NCI-H226 (cell line): ENCODE measurements around the gene MYOZ1.
A peak's percentile ranks its signal among the peaks of the same experiment; 100 is the strongest.
"Not testable (repeated sequence)": the region's sequence is repeated elsewhere in the genome, so short reads cannot be mapped to it uniquely, and the experiment has no call there.

Experiments
- DNase-seq: peaks from one replicate; pipeline ENCODE4 v3.0.0-alpha.2; 2015

Gene MYOZ1

DNA sequence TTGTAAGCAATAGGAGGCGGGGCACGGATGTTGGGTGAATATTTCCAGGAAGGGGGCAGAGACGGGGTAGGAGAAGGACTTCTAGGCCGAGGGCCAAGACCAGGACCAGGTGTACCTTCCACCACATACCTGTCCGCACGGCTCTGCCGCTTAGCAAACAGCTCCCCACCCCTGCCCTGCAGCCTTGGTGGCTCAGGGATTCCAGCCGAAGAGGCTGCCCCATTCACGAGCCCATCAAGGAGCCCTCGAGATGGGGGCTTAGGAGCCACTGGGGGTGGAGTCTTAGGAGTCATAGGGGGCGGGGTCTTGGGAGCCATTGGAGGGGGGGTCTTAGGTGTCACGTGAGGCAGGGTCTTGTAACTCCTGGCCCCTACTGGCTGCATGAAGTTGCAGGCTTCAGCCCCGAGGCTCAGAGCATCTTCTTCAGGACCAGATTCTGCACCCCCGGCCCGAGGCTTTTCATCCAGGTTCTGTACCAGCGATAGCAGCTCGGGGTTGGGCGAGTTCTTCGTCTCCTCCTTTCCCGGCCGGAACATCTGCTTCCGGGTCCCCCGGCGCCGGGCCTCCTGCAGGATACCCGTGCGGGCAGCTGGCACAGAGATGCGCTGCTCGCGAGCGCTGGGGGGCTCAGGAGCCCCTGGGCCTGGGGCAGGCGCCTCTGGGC is 6.1 kb upstream of the MYOZ1 start:
- DNase-seq: no peak

DNA sequence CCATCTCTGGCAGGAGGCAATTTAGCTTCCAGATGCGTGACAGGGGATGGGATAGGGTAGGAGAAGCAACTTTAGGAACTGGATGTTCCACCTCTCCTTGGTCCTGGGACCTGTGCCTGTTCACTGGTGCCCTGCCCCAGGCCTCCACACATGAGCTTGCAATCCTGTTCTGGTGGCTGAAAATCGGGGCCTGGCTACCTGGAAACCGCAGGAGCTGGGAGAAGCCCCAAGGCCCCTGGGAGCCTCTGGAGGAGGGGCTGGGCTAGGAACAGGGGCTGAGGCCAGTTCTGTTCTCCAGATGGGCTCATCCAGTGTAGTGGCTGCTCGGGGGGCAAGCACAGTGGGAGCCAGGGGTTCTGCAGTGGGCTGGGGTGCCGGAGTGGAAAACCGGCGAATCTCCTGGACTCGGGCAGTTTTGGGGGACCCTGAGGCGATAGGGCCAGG is 5.3 kb upstream of the MYOZ1 start:
- no peak for DNase-seq

DNA sequence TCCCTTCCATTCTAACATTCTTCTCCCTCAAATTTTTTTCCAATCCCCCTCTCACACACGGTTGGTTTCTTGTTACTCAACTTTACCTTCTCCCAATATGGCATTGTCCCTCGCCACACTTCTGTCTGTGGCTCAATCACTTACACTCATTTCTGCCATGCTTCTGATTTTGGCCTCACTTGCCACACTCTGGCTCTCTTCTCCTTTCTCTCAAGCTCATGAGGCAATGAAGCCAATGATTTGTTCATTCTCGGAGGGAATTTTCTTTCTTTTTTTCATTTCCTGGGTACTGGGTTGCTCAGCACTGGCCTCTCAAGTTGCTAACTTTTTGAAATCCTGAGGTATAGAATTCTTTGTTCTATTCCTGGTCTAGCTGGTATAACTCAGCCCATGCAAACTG is 4.0 kb upstream of the MYOZ1 start:
- no peak for DNase-seq

DNA sequence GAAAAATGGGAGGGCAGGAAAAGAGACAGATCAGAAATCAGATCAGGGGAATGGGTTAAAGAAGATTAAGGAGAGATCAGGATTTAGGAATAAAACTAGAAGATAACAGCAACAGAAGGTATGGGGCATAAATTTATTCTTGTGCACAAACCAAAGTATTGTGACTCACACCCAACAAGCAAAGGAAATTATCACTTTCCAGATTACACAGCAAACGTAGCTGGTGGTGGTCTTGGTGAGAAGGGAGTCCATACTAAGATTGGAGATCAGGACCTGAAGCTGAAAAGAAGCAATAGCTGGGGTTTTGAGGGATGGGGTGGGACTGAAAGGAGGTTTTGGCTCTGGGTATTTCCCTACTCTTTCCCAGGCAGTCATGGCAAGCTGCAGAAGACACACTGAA is 3.5 kb upstream of the MYOZ1 start:
- no peak for DNase-seq

DNA sequence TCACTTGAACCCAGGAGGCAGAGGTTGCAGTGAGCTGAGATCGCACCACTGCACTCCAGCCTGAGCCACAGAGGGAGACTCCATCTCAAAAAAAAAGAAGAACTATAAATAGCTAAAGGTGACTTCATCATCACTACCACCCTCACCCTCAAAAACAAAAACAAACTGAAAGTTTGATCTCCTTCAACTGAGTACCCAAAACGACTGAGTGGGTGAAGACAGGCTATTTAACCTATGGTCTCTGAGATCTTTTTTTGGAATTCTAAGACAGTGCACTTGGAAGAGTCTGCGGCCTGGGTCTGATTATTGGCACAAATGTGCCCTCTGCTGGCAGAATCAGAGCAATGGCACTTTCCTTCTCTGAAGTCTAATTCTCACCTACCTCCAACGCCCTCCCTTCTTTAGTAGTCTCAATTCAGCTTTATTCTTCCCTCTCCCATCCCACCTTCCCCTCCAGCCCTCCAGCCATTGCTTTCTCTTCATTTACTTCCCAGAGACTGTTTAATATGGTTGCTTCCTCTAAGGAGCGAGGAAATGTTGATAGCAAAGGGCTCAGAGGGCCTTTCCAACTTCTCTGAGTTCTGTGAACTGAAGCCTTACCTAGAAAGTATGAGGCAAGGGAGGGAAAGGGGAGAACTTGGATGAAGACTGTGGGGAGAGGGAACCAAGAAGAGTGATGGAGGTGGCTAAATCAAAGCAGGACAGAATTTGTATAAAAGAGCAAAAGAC is 2.9 kb upstream of the MYOZ1 start:
- DNase-seq: peak; percentile 39

DNA sequence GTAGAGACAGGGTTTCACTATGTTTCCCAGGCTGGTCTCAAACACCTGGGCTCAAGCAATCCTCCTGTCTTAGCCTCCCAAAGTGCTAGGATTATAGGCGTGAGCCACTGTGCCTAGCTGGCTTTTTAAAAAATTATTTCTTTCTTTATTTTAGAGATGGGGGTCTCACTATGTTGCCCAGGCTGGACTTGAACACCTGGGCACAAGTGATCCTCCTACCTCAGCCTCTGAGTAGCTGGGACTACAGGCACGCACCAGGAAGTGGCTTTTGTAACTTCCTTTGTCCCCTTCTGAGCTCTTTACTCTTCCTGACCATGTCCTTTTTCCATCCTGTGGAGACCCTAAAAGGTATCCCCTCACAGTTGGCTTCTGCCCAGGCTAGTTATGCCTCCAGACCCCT is 2.1 kb upstream of the MYOZ1 start:
- no peak for DNase-seq

DNA sequence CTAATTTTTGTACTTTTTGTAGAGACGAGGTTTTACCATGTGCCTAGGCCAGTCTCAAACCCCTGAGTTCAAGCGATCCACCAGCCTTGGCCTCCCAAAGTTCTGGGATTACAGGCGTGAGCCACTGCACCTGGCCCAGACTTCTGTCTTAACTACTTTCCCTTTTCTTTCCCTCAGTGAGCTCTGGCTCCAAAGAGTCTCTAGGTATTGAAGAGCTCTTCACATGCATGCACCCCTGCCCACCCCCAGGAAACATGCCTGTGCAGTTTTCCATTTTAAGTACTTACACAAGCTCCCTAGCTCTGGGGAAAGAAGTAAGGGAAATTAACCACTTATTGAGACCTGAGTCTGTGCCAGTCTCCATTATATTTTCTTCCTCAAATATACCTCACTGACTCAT is 2.0 kb downstream of the MYOZ1 start:
- no peak for DNase-seq

DNA sequence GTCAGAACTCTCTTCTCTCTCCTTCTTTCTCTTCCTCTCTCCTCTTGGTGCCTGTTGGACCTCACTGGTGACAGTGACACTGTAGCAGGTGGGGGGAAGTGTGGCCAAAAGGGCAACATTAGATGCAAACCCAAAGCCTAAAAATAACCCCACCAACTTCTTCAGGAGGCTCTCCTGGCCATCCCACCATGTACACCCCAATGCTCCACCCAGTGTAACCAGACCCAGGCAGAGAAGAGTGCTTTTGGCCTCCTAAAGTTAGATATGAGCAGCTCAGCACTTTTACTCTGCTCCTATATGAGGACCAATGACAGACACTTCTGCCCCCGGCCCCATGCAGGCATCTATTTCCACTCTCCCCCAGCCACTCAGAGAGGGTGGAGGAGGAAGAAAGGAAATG is 5.5 kb downstream of the MYOZ1 start:
- no peak for DNase-seq

DNA sequence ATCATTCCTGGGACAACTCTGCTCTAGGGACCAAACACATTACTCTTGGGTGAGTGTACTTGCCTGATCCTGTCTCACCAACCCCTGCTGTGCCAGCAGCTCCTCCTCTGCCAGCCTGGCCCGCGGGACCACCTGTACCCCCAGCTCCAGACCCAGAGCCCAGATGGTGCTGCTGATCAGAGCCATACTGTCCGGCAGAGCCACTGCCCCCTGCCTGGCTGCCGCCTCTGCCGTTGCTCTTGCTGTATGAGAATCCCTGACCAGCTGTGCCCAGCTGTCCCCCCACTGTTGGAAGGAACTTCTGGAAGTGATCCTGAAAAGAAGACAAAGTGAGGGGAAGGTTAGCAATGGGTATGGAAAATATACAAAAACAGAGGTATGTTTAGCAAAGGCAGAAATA is 6.9 kb downstream of the MYOZ1 start:
- DNase-seq: no peak

DNA sequence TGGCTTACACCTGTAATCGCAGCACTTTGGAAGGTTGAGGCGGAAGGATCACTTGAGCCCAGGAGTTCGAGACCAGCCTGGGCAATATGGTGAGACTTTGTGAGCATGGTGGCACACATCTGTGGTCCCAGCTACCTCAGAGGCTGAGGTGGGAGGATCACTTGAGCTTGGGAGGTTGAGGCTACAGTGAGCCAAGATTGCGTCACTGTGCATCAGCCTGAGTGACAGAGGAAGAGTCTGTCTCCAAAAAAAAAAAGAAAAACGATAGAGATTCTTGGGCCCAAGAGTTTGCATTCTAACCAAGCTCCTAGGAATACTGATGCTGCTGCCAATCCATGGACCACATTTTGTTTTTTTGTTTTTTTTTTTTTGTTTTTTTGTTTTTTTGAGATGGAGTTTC is 12.1 kb downstream of the MYOZ1 start:
- no peak for DNase-seq

DNA sequence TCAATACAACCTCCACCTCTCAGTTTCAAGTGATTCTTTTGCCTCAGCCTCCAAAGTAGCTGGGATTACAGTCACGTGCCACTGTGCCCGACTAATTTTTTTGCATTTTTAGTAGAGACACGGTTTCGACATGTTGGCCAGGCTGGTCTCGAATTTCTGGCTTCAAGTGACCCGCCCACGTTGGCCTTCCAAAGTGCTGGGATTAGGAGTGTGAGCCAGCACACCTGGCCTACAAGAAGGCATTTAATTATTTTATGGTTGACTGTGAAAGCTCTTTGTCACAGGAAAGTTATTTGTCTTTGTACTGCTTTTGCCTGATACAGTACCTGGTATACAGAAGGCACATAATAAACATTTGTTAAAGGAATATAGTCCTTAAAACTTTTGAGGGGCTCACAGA is 12.9 kb downstream of the MYOZ1 start:
- no peak for DNase-seq

DNA sequence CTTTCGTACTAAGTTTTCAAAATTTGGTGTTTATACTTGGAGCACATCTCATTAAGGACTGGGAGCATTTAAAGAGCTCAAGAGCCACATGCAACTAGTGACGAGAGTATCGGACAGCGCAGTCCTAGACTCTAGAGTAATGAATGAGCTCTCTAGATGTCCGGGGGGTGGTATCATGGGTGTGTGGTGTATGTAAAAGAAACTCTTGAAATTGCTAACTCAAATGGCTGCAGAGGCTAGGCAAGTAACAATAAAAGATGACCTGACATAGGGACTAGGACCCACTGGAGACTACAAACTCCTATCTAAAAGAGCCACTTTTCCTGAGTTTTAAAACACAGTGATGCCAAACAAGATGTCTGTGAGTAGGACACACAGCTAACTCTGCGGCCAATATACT is 14.0 kb downstream of the MYOZ1 start:
- DNase-seq: no peak

DNA sequence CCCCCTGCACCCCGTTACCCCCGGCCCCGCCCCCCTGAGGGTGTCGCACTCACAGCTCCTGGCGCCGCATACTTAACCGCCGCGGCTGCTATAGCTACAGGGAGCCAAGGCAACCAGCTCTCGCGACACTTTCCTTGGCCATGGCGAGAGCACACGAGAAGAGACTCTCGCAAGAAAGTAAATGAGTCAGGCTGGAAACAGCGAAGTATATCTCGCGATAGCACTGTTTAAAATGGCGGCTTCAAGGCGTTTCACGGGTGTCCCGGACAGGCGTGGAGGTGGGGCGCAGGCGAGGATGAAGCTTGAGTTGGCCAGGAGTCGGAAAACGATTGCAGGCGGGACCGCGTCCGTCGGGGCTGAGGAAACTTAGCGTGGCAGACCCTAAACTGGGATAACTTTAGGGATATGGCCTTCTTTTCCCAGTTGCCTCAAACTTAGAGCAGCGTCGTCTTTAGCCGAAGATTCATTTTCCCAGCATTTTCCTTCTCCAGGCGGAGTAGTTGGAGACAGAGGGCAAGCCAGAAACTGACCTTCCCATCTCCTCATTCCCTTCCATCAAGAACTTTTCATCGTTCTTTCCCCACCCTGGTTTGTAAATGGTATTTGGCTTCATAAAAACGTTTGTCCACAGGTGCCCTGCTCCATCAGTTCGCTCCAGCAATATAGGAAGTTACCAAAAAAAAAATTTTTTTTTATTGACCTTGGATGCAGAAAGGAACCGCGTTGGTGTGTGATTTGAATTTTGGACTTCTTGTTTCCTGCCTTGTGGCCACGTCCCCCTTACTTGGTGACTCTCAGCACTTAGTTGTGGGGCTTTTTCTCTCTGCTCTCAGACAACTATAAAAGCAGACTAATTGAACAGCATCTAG is 15.2 kb downstream of the MYOZ1 start:
- peak; percentile 98 for DNase-seq

DNA sequence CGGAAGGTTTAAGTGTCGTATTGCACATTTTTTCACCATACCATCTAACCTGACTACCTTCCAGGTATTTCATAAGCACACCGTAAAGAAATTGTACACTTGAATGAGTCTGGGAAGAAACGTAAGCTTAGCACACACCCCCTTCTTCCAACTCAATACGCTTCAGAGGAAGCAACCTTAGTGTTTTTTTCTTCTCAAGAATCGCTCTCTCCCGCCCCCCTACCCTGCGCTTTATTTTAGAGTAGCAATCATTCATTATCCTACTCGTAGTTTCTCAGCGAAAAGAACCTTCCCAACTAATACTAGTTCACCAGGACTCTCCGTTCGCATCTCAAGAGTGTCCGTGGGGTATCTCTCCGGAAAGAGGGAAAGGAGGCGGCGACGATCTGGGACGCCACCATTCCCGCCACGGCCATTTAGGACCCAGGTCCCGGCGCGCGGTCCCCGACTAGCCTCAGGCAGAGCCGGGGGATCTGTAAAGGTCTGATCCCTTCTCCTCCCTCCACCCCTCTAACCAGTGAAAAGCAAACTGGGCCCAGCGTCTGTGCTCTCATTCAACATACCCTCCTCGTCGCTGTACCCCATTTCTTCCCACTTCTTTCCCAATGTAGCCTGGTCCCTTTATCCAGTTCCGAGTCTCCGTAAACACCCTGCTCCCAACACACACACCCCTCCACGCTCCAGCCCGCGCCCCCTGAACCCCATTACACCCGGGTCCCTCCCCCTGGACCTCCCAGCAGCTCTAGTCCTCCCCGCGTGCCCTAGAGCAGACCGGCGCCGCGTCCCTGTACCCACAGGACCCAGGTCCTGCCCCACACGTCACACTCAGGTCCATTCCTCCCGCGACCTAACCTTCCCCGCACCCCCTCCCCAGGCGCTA is 16.0 kb downstream of the MYOZ1 start:
- DNase-seq: peak; percentile 27

DNA sequence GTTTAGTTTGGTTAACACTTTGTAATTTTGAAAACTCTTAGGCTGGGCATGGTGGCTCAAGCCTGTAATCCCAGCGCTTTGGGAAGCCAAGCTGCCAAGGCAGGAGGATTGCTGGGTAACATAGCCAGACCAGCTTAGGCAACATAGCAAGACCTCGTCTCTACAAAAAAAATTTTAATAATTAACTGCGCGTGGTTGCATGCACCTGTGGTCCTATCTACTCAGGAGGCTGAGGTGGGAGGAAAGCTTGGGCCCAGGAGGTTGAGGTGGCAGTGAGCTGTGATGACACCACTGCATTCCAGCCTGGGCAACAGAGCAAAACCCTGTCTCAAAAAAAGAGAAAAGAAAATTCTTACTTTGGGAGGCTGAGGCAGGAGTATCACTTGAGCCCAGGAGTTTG is 18.2 kb downstream of the MYOZ1 start:
- no peak for DNase-seq

DNA sequence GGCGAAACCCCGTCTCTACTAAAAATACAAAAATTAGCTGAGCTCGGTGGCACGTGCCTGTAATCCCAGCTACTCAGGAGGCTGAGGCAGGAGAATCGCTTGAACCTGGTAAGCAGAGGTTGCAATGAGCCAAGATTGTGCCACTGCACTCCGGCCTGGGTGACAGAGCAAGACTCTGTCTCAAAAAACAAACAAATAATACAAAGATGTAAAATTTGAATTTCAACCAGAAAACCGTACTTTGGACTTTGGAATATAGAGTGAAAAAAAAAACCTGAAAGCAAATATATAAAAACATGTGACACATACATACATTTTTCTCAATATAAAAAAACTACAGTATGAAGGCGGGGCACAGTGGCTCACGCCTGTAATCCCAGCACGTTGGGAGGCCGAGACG is 20.3 kb downstream of the MYOZ1 start:
- DNase-seq: not testable (repeated sequence)

DNA sequence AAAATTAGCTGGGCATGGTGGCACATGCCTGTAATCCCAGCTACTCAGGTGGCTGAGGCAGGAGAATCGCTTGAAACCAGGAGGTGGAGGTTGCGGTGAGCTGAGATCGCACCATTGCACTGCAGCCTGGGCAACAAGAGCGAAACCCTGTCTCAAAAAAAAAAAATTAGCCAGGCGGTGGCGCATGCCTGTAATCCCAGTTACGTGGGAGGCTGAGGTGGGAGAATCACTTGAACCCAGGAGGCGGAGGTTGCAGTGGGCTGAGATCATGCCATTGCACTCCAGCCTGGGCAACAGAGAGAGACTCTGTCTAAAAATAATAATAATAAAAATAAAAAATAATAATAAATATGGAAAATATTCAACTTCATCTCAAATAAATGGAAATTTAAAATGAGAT is 24.1 kb downstream of the MYOZ1 start:
- not testable (repeated sequence) for DNase-seq

DNA sequence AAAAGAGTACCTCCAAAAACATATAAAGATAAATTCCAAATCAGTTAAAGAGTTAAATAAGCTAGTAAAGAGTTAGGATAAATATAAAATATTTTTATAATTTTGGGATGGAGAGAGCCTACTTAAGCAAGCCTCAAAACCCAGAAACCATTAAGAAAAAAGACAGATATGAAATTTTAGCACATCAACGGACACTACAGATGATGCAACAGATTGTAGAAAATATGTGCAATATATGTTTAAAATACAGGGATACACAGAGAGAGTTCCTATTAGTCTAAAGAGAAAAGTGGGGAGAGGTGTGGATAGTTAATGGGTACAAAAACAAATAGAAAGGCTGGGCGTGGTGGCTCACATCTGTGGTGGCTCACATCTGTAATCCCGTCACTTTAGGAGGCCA is 26.6 kb downstream of the MYOZ1 start:
- no peak for DNase-seq

DNA sequence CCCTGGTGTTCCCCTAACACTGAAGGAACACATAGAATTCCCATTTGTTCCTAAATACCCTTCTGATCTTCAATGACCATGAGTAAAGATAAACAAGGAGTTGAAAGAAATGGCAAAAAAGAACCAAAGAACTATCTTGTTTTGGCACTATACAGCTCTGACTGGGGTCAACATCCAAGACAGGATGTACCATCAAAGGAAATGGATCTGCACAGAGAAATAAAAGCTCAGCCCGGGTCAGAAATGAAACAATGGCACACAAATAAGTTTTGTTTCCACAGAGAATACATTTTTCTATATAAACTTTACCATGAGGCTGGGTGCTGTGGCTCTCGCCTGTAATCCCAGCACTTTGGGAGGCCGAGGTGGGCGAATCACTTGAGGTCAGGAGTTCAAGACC is 32.2 kb downstream of the MYOZ1 start:
- DNase-seq: no peak

DNA sequence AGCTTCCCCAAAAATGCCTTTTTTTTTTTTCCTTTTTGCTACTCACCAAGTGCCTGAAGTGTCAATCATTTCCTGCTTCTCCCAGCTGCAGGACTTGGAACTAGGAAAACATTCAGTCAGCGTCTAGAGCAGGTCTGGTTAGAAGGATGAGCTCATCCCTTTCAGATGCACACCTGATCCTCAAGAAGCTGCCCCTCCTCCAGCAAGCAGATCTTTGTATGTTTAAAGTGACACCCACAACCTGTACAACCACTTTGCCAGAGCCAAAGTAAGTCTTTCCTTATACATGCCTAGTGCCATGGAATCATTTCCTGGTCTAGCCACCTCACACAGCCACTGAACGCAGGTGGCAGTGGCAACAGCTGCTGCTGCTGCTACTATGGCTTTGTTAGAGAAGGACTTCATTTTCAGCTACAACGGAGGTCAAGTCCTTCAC is 39.8 kb downstream of the MYOZ1 start:
- DNase-seq: peak; percentile 57

DNA sequence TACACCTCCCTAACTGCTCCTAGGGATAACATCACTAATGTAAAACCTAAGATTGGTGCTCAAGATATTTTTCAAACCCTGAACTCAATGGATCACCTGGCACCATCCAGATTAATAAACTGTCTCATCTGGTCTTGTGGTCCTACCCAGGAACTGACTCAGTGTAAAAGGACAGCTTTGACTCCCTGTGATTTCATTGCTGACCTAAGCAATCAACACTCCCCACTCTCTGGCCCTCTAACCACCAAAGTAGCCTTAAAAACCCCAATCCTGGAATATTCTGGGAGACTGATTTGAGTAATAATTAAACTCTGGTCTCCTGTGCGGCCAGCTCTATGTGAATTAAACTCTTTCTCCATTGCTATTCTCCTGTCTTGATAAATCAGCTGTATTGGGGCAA is 43.9 kb downstream of the MYOZ1 start:
- peak; percentile 33 for DNase-seq

DNA sequence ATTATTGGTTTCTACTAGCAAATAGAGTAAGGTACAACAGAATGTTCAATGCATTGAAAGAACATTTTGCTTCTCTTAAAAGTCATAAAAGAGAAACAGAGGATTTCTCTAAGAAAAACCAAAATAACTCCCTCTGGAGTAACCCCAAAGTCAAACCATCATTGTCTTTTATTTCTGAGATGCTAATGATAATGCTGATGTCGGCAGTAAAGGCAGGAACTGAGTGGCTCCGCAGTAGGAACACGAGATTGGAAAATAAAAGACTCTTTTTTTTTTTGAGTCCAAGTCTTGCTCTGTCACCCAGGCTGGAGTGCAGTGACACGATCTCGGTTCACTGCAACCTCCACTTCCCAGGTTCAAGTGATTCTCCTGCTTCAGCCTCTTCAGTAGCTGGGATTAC is 47.5 kb downstream of the MYOZ1 start:
- no peak for DNase-seq

DNA sequence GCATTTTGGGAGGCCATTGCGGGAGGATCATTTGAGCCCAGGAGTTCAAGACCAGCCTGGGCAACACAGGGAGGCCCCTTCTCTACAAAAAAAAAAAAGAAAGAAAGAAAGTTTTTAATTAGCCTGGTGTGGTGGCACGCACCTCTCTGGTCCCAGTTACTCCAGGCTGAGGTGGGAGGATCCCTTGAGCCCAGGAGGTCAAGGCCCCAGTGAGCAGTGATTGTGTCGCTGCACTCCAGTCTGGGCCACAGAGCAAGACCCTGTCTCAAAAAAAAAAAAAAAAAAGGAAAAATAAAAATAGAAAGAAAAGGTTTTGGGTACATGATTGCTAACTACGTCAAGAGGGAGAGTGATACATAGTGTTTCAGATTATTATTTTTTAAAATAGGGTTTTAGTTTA is 48.2 kb downstream of the MYOZ1 start:
- no peak for DNase-seq
